ENCODE measurements around the gene S100A6. TPM values are rescaled to one million over a fixed set of nuclear protein-coding genes. Genes with fewer than 3 reads are reported as not detected.

Gene S100A6
- polyA plus RNA-seq, 2 of the 4 experiments (the other 2 are of a cell fraction): 898 to 3,552 TPM

DNA sequence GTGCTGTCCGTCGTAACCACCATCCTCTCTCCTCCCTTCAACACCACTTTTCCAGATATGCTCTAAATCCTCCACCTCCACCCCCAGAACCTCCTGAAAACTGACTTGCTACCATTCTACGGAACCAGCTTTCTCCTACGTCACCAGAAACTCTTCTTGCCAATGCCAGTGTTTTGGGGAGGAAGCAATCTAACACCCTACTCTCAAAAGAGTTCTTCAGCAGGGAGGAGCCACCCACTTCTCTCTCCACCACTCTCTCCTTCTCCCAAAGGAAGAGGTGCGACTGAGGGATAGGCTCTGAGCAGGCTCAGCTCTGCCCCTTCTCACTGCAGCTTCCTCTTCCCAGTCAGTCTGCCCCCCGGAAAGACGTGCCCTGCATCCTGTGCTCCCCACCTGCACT lies 35.9 kb upstream of the S100A6 start:
- 86% methylated on average over 7 of the region's 7 CpGs for WGBS (ENCODE audit: missing lambda C conversion rate)
- ChIA-PET POLR2A (interaction anchor here (1.4 to 3.4 kb wide), 6 partner anchors 36 to 100 kb away, joined by 3 to 24 read pairs (median 10); partner anchors contain the start of genes CHTOP, S100A13 and S100A6), CTCF (interaction anchor here (0.5 to 7.5 kb wide), 46 partner anchors 10 to 421 kb away, joined by 3 to 471 read pairs (median 8); partner anchors contain the start of genes CHTOP, NPR1, RAB13 and S100A1)
- ATAC-seq (no peak), DNase-seq (ENCODE audit: low read depth in 1 of 2, low spot score in 1 of 2) (no peak), FAIRE-seq (no peak)
- Histone ChIP-seq H3K4me1 (peaks cover 29% of the 10 kb centered on the region), H3K4me3 (no peak overlapping the region), H3K27ac (peak overlapping the region in 1 of 2 experiments; percentile 38; a peak in 2 of 6 replicates), H3K9me3 (no peaks in the 10 kb centered on the region), H3K4me2 (no peak overlapping the region)
- TF ChIP-seq, protein P1, sequence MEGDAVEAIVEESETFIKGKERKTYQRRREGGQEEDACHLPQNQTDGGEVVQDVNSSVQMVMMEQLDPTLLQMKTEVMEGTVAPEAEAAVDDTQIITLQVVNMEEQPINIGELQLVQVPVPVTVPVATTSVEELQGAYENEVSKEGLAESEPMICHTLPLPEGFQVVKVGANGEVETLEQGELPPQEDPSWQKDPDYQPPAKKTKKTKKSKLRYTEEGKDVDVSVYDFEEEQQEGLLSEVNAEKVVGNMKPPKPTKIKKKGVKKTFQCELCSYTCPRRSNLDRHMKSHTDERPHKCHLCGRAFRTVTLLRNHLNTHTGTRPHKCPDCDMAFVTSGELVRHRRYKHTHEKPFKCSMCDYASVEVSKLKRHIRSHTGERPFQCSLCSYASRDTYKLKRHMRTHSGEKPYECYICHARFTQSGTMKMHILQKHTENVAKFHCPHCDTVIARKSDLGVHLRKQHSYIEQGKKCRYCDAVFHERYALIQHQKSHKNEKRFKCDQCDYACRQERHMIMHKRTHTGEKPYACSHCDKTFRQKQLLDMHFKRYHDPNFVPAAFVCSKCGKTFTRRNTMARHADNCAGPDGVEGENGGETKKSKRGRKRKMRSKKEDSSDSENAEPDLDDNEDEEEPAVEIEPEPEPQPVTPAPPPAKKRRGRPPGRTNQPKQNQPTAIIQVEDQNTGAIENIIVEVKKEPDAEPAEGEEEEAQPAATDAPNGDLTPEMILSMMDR (IDR thresholded peaks at IDR 0.05): no peak
- TF ChIP-seq, protein P2, sequence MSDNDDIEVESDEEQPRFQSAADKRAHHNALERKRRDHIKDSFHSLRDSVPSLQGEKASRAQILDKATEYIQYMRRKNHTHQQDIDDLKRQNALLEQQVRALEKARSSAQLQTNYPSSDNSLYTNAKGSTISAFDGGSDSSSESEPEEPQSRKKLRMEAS (IDR thresholded peaks at IDR 0.05): no peak
- TF ChIP-seq PHF8 (IDR thresholded peaks at IDR 0.05; ENCODE audit: borderline replicate concordance, low read depth) (no peak), SMC3 (IDR thresholded peaks at IDR 0.05) (no peak)
- TF ChIP-seq, protein P3, sequence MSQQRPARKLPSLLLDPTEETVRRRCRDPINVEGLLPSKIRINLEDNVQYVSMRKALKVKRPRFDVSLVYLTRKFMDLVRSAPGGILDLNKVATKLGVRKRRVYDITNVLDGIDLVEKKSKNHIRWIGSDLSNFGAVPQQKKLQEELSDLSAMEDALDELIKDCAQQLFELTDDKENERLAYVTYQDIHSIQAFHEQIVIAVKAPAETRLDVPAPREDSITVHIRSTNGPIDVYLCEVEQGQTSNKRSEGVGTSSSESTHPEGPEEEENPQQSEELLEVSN (IDR thresholded peaks at IDR 0.05; ENCODE audit: borderline replicate concordance, low read depth): no peak
- TF ChIP-seq, protein P4, sequence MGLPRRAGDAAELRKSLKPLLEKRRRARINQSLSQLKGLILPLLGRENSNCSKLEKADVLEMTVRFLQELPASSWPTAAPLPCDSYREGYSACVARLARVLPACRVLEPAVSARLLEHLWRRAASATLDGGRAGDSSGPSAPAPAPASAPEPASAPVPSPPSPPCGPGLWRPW (IDR thresholded peaks at IDR 0.05): no peak

DNA sequence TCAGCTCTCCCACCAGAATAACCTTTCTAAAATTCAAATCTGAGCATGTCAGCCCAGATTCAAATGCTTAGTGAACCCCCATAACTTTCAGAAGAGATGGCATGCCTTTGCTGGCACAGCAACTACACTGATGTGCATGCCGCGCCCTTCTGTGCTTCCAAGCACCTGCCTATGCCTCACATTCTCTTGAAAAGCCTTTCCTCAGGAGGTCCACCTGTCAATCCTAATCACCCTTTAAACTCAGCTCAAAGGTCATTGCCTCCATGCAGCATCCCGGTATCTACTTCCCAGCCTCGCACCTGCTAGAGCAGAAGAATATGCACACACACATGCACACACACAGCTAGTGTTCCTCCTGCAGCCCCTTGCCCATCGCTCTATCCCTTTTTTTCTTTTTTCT lies 35.1 kb upstream of the S100A6 start:
- no peaks in the 10 kb centered on the region for H3K9me3 ChIP-seq
- peaks cover 36% of the 10 kb centered on the region for H3K4me1 ChIP-seq
- CTCF ChIA-PET: interaction anchor here (0.6 to 7.5 kb wide), 17 partner anchors 15 to 701 kb away, joined by 3 to 471 read pairs (median 32); partner anchors contain the start of genes CHTOP, NPR1, S100A1 and S100A13
- no peak overlapping the region for H3K4me2 ChIP-seq
- no peak for TF ChIP-seq ZC3H11A (IDR thresholded peaks at IDR 0.05)
- TF ChIP-seq CEBPB (IDR thresholded peaks at IDR 0.05): no peak
- TF ChIP-seq FOSB (CRISPR knock-in tag; IDR thresholded peaks at IDR 0.05): no peak
- no peak for TF ChIP-seq SMC3 (IDR thresholded peaks at IDR 0.05)
- TF ChIP-seq EHMT2 (IDR thresholded peaks at IDR 0.05; ENCODE audit: low read depth): no peak
- no peak for TF ChIP-seq TFCP2L1 (CRISPR knock-in tag; IDR thresholded peaks at IDR 0.05)
- TF ChIP-seq MYC (IDR thresholded peaks at IDR 0.05; ENCODE audit: borderline replicate concordance, low read length): no peak
- TF ChIP-seq, protein P5, sequence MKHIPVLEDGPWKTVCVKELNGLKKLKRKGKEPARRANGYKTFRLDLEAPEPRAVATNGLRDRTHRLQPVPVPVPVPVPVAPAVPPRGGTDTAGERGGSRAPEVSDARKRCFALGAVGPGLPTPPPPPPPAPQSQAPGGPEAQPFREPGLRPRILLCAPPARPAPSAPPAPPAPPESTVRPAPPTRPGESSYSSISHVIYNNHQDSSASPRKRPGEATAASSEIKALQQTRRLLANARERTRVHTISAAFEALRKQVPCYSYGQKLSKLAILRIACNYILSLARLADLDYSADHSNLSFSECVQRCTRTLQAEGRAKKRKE (CRISPR knock-in tag; IDR thresholded peaks at IDR 0.05; ENCODE audit: low read depth): no peak
- TF ChIP-seq ESRRA (IDR thresholded peaks at IDR 0.05; ENCODE audit: borderline replicate concordance, low read length): no peak
- no peak for TF ChIP-seq TP53 (CRISPR knock-in tag; IDR thresholded peaks at IDR 0.05)
- TF ChIP-seq ZSCAN20 (CRISPR knock-in tag; IDR thresholded peaks at IDR 0.05): no peak
- TF ChIP-seq, protein P2 (IDR thresholded peaks at IDR 0.05): no peak
- TF ChIP-seq, protein P1 (IDR thresholded peaks at IDR 0.05): no peak
- TF ChIP-seq KDM1A (IDR thresholded peaks at IDR 0.05; ENCODE audit: low read depth): no peak
- TF ChIP-seq RNF2 (IDR thresholded peaks at IDR 0.05; ENCODE audit: borderline replicate concordance, low read depth): no peak
- no peak for TF ChIP-seq POLR2A (IDR thresholded peaks at IDR 0.05; ENCODE audit: low read length)
- no peak for TF ChIP-seq HDAC2 (IDR thresholded peaks at IDR 0.05)
- TF ChIP-seq, protein P6, sequence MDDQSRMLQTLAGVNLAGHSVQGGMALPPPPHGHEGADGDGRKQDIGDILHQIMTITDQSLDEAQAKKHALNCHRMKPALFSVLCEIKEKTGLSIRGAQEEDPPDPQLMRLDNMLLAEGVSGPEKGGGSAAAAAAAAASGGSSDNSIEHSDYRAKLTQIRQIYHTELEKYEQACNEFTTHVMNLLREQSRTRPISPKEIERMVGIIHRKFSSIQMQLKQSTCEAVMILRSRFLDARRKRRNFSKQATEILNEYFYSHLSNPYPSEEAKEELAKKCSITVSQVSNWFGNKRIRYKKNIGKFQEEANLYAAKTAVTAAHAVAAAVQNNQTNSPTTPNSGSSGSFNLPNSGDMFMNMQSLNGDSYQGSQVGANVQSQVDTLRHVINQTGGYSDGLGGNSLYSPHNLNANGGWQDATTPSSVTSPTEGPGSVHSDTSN (IDR thresholded peaks at IDR 0.05): no peak
- POLR2A ChIA-PET: interaction anchor here (2.5 to 3.4 kb wide), 2 partner anchors 36 to 63 kb away, joined by 12 to 24 read pairs; partner anchors contain the start of genes CHTOP and S100A6
- no peak for FAIRE-seq
- no peak for DNase-seq (ENCODE audit: low read depth in 1 of 2, low spot score in 1 of 2)
- ATAC-seq: no peak
- H3K4me3 ChIP-seq: no peak overlapping the region
- 85% methylated on average over 5 of the region's 5 CpGs for WGBS (ENCODE audit: missing lambda C conversion rate)
- 0 out of 6 replicates have a peak overlapping the region, but pooled peaks of 1 of the 2 experiments have one; percentile 8 for H3K27ac ChIP-seq

Data from A549 (cell line).